HL-60 (cell line): ENCODE results near the gene ARHGEF16.

Experiments
- GABPA ChIP-seq: IDR thresholded peaks from 2 replicates; pipeline ENCODE4 v1.6.1; 2012; ENCODE audit warnings: low read depth
- POLR2AphosphoS5 ChIP-seq: IDR thresholded peaks from 2 replicates; pipeline ENCODE4 v1.6.1; 2012; ENCODE audit warnings: low read depth
- SPI1 ChIP-seq: IDR thresholded peaks from 2 replicates; pipeline ENCODE4 v1.6.1; 2012; ENCODE audit warnings: low read depth, mild to moderate bottlenecking, borderline replicate concordance
- TF ChIP-seq, protein P1 (sequence below): IDR thresholded peaks from one replicate; pipeline ENCODE4 v1.5.1; 2011; ENCODE audit warnings: low read length, control low read depth, inconsistent platforms; ENCODE audit not compliant: insufficient read depth
- TF ChIP-seq, protein P2 (sequence below): IDR thresholded peaks from 2 replicates; pipeline ENCODE4 v1.6.1; 2012; ENCODE audit warnings: low read depth; ENCODE audit not compliant: insufficient replicate concordance

DNA sequence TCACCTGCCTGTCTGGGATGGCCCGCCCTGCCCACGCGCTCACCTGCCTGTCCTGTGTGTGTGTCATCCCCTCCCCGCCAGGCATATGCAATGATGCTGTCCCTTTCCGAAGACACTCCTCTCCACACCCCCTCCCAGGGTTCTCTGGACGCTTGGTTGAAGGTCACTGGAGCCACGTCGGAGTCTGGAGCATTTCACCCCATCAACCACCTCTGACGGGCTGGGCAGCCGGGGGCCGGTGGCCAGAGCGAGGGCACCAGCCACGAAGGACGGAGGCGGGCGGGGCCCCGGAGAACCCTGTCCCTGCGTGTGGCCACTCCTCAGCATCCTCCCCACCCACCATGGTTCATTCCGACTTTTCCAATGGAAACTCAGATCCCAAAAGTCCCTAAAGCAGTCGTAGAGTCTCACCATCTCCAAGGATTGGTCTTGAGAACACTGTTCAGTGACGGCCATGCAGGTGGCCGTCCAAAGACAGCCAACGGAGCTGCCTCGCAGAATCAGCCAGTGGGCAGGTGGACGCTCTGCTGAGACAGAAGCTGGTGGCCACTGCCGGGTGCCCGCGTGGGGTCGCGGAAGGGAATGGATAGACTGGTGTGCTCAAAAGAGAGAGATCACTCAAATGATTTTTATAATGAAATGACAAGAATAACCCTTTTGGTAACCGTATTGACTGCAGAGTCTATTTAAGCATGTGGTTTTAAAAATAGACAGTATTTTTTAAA, 20.7 kb upstream of the ARHGEF16 start:
- TF ChIP-seq, protein P1, sequence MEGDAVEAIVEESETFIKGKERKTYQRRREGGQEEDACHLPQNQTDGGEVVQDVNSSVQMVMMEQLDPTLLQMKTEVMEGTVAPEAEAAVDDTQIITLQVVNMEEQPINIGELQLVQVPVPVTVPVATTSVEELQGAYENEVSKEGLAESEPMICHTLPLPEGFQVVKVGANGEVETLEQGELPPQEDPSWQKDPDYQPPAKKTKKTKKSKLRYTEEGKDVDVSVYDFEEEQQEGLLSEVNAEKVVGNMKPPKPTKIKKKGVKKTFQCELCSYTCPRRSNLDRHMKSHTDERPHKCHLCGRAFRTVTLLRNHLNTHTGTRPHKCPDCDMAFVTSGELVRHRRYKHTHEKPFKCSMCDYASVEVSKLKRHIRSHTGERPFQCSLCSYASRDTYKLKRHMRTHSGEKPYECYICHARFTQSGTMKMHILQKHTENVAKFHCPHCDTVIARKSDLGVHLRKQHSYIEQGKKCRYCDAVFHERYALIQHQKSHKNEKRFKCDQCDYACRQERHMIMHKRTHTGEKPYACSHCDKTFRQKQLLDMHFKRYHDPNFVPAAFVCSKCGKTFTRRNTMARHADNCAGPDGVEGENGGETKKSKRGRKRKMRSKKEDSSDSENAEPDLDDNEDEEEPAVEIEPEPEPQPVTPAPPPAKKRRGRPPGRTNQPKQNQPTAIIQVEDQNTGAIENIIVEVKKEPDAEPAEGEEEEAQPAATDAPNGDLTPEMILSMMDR: no peak
- TF ChIP-seq POLR2AphosphoS5: no peak
- TF ChIP-seq, protein P2, sequence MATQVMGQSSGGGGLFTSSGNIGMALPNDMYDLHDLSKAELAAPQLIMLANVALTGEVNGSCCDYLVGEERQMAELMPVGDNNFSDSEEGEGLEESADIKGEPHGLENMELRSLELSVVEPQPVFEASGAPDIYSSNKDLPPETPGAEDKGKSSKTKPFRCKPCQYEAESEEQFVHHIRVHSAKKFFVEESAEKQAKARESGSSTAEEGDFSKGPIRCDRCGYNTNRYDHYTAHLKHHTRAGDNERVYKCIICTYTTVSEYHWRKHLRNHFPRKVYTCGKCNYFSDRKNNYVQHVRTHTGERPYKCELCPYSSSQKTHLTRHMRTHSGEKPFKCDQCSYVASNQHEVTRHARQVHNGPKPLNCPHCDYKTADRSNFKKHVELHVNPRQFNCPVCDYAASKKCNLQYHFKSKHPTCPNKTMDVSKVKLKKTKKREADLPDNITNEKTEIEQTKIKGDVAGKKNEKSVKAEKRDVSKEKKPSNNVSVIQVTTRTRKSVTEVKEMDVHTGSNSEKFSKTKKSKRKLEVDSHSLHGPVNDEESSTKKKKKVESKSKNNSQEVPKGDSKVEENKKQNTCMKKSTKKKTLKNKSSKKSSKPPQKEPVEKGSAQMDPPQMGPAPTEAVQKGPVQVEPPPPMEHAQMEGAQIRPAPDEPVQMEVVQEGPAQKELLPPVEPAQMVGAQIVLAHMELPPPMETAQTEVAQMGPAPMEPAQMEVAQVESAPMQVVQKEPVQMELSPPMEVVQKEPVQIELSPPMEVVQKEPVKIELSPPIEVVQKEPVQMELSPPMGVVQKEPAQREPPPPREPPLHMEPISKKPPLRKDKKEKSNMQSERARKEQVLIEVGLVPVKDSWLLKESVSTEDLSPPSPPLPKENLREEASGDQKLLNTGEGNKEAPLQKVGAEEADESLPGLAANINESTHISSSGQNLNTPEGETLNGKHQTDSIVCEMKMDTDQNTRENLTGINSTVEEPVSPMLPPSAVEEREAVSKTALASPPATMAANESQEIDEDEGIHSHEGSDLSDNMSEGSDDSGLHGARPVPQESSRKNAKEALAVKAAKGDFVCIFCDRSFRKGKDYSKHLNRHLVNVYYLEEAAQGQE: no peak
- no peak for TF ChIP-seq GABPA
- no peak for TF ChIP-seq SPI1
